ENCODE measurements around the gene NPTX1.

The NPTX1 gene

GRCh38 chr17:80449194-80449929 is 27.0 kb downstream of the NPTX1 start:
- DNase-seq (ENCODE audit: low read depth) = no peak
- TF ChIP-seq, protein P1, sequence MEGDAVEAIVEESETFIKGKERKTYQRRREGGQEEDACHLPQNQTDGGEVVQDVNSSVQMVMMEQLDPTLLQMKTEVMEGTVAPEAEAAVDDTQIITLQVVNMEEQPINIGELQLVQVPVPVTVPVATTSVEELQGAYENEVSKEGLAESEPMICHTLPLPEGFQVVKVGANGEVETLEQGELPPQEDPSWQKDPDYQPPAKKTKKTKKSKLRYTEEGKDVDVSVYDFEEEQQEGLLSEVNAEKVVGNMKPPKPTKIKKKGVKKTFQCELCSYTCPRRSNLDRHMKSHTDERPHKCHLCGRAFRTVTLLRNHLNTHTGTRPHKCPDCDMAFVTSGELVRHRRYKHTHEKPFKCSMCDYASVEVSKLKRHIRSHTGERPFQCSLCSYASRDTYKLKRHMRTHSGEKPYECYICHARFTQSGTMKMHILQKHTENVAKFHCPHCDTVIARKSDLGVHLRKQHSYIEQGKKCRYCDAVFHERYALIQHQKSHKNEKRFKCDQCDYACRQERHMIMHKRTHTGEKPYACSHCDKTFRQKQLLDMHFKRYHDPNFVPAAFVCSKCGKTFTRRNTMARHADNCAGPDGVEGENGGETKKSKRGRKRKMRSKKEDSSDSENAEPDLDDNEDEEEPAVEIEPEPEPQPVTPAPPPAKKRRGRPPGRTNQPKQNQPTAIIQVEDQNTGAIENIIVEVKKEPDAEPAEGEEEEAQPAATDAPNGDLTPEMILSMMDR (conservative IDR thresholded peaks at IDR 0.05; ENCODE audit: low read length) = no peak
- no peak overlapping the region for H3K4me3 ChIP-seq (ENCODE audit: low read length)

GRCh38 chr17:80447790-80448189 is 28.6 kb downstream of the NPTX1 start:
- no peak for DNase-seq (ENCODE audit: low read depth)
- TF ChIP-seq, protein P1 (conservative IDR thresholded peaks at IDR 0.05; ENCODE audit: low read length) = no peak
- H3K4me3 ChIP-seq (ENCODE audit: low read length) = no peak overlapping the region

DNA sequence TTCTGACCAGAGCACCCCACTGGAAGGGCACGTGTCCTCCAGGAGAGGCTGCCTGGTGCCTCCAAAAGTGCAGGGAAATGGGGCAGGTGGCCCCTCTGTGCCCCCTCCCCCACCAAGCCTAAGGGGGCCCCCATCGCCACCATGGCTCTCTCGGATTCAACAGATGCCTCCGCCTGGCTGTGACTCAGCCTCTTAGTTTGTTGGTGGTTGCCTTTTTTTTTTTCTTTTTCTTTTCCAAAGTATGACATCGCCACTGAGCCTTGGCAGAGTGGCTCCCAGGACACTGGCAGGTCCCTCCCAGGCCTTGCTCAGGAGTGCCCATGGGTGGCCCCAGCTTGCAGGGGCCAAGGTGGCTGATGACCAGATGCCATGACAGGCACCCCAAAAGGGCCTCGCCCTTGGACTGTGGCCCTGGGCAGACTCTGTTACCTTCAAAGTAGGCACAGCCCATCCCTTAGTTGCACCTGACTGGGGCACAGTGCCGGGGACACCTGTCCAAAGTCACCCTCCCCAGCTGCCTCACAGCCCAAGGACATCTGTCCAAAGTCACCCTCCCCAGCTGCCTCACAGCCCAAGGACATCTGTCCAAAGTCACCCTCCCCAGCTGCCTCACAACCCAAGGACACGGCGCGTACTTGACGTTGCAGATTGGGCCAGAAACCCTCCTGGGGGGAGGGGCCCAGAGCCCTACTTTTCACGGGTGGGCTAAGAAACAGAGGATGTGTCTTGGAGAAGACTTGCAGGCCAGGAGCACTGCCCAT is 29.6 kb downstream of the NPTX1 start:
- TF ChIP-seq, protein P1 (conservative IDR thresholded peaks at IDR 0.05; ENCODE audit: low read length) = no peak
- no peak for DNase-seq (ENCODE audit: low read depth)
- no peak overlapping the region for H3K4me3 ChIP-seq (ENCODE audit: low read length)

- DNase-seq (ENCODE audit: low read depth) = no peak
- H3K4me3 ChIP-seq (ENCODE audit: low read length) = no peak overlapping the region
- TF ChIP-seq, protein P1 (conservative IDR thresholded peaks at IDR 0.05; ENCODE audit: low read length) = no peak
Measured at GRCh38 chr17:80445726-80446110, 30.7 kb downstream of the NPTX1 start.

DNA sequence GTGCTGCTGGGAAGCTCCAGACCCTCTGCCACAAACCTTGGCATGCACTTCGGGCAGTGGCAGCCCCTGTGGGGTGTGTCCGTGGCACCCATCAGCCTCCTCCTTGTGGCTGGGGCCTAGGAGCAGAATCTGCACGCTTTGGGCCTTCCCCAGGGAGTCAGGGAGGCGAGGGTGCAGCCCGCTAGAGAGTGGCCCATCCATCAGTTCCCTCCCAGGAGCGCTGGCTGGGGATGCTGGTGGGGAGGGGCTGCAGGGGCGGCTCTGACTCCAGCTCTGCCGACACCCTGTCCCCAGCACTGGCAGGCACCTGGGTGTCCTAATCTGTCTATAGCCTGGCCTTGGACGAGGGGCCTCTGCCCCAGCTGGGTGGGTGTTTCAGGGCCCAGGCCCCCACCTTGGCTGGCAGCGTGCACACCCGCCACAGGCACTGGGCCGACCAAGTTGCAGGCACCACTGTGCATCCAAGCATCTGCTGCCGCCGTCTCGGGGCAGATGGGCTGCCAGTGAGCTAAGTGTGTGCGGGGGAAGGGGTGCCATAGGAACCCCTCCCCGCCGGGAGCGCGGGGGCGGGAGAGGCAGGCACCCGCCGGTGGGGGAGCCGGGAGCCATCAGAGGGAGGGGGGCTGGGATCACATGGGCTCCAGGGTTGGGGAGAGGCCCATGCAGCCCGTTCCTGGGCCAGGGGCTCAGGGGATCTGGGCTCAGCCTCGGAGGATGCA is 31.2 kb downstream of the NPTX1 start:
- TF ChIP-seq, protein P1 (conservative IDR thresholded peaks at IDR 0.05; ENCODE audit: low read length) = no peak
- no peak overlapping the region for H3K4me3 ChIP-seq (ENCODE audit: low read length)
- no peak for DNase-seq (ENCODE audit: low read depth)

GRCh38 chr17:80444644-80444979 is 31.8 kb downstream of the NPTX1 start:
- H3K4me3 ChIP-seq (ENCODE audit: low read length) = no peak overlapping the region
- no peak for DNase-seq (ENCODE audit: low read depth)
- TF ChIP-seq, protein P1 (conservative IDR thresholded peaks at IDR 0.05; ENCODE audit: low read length) = no peak
